Natural killer cell treated with Interleukin-12 subunit alpha and Interleukin-12 subunit beta and Interleukin-15 and Interleukin-18, amount 100 ng/mL, for 72 hours (primary cell): ENCODE data around the gene MRPL1. TPM values are rescaled to one million over a fixed set of nuclear protein-coding genes. Genes with fewer than 3 reads are reported as not detected.

Source experiments
- ATAC-seq, 2 donors: fragments of 150-1000 bp; cut with Tn5 transposase in 1 of 2; sonication (Bioruptor Pico), chemical (Tn5 transposase) in 1 of 2; 2 replicates each; pipeline ENCODE4 v1.10.0; 2021
- DNase-seq: peaks from one replicate; pipeline ENCODE4 v3.0.0; 2022; ENCODE audit warnings: low spot score
- H3K27ac Mint-ChIP-seq, 2 donors: 1 replicate in 1 of 2; 2 replicates in 1 of 2; pipeline ENCODE4 v1.8.0; 2022; ENCODE audit warnings: mixed read lengths in 2 of 2, mild to moderate bottlenecking in 1 of 2, moderate library complexity in 1 of 2
- H3K27me3 Mint-ChIP-seq, 2 donors: 1 replicate in 1 of 2; 2 replicates in 1 of 2; pipeline ENCODE4 v1.8.0; 2022; ENCODE audit warnings: mixed read lengths in 2 of 2
- H3K36me3 Mint-ChIP-seq: one replicate; pipeline ENCODE4 v1.8.0; 2022; ENCODE audit warnings: mixed read lengths
- H3K4me1 Mint-ChIP-seq, 2 donors: 1 replicate in 1 of 2; 2 replicates in 1 of 2; pipeline ENCODE4 v1.8.0; 2022; ENCODE audit warnings: low read depth in 2 of 2, mixed read lengths in 2 of 2, mild to moderate bottlenecking in 1 of 2
- H3K4me3 Mint-ChIP-seq: one replicate; pipeline ENCODE4 v1.8.0; 2022; ENCODE audit warnings: mixed read lengths
- H3K9me3 Mint-ChIP-seq: 2 replicates; pipeline ENCODE4 v1.8.0; 2022; ENCODE audit warnings: mixed read lengths
- total RNA-seq, 2 donors: library from RNA; stranded (reverse); gene quantifications; one replicate each; pipeline ENCODE4 v1.2.3, GENCODE V29; 2022

Gene MRPL1
- total RNA-seq, 2 donors from 2014 or later, result 39.6 to 53.1 TPM

DNA sequence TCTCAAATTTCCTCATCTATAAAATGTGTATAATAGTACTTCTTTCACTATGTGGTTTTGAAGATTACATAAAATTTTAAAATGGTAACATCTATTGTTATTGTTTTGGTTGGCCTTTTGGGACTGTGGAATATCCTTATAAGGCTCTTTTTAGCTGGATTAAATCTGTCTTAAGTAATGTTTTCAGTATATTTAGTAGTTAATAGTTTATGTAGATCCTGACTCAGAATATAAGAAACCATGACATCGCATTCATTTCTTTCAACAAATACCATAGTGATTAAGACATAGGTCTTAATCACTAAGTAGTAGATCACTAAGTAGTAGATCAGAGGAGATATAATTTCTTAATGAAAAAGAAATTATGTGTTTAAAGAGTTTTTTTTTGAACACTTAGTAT lies 48.5 kb downstream of the MRPL1 start:
- H3K4me3 Mint-ChIP-seq, result no peak overlapping the region
- DNase-seq, result no peak
- peaks cover 14% of the 10 kb centered on the region for H3K36me3 Mint-ChIP-seq
- H3K4me1 Mint-ChIP-seq, result no peaks in the 10 kb centered on the region
- H3K27ac Mint-ChIP-seq, result no peak overlapping the region
- H3K27me3 Mint-ChIP-seq, result no peaks in the 10 kb centered on the region
- ATAC-seq, result no peak
- H3K9me3 Mint-ChIP-seq, result no peaks in the 10 kb centered on the region

DNA sequence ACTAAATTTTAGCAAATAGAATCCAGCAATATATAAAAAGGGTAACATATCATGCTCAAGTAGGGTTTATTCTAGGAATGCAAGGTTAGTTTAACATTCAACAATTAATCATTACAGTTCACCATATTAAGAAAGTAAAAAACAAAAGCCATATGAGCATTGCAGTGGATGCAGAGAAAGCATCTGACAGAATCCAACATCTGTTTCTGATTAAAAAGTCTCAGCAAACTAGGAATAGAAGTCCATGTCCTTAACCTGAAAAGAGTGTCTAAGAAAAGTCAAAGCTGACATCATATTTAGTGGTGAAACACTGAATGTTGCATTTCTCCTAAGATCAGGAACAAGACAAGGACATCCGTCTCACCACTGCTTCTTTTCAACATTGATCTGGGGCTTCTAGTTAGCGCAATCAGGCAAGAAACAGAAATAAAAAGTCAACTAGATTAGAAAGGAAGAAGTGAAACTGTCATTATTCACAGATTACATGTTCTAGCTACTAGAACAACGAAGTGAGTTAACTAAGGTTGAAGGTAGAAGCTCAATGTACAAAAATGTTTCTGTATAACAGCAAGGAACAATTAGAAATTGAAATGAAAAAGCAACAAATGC lies 49.3 kb downstream of the MRPL1 start:
- peaks cover 14% of the 10 kb centered on the region for H3K36me3 Mint-ChIP-seq
- no peak for DNase-seq
- no peaks in the 10 kb centered on the region for H3K4me1 Mint-ChIP-seq
- H3K4me3 Mint-ChIP-seq, result no peak overlapping the region
- H3K27me3 Mint-ChIP-seq, result no peaks in the 10 kb centered on the region
- H3K27ac Mint-ChIP-seq, result no peak overlapping the region
- ATAC-seq, result no peak
- no peaks in the 10 kb centered on the region for H3K9me3 Mint-ChIP-seq

DNA sequence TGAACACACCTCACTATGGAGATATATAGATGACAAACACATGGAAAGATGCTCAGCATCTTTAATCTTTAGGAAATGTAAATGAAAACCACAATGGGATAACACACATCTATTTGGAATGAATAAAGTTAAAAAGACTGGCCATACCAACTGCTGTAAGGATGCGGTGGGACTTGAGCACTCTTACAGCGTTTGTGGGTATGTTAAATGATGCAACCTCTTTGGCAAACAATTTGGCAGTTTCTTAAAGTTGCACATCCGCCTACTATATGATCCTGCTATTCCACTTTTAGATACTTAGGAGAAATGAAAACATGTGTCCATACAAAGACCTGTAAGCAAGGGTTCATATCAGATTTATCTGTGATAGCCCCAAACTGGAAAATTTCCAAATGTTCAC lies 50.7 kb downstream of the MRPL1 start:
- no peaks in the 10 kb centered on the region for H3K9me3 Mint-ChIP-seq
- H3K27me3 Mint-ChIP-seq, result no peaks in the 10 kb centered on the region
- peaks cover 14% of the 10 kb centered on the region for H3K36me3 Mint-ChIP-seq
- no peak overlapping the region for H3K27ac Mint-ChIP-seq
- no peaks in the 10 kb centered on the region for H3K4me1 Mint-ChIP-seq
- H3K4me3 Mint-ChIP-seq, result no peak overlapping the region
- DNase-seq (no peak), ATAC-seq (no peak)

DNA sequence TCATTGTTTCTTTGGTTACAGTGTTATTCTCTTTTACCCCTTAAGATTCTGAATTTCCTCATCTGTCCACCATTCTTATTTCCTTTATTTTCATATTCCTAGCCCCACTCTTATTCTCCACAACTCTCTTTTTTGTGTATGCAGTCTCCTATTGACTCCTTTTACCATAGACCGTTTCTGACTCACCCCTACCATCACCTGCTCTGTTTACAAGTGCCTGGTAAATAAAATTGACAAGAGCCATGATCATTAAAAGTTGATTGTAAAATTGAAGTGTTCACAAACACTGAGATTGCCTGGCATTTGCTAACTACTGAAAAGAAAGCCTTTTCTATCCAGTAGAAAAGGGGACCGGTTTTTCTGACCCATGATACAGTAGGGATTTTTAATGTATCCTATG lies 54.4 kb downstream of the MRPL1 start:
- peaks cover 9% of the 10 kb centered on the region for H3K36me3 Mint-ChIP-seq
- no peaks in the 10 kb centered on the region for H3K27me3 Mint-ChIP-seq
- H3K27ac Mint-ChIP-seq, result no peak overlapping the region
- H3K9me3 Mint-ChIP-seq, result no peaks in the 10 kb centered on the region
- H3K4me1 Mint-ChIP-seq, result peaks cover 0 to 3% of the 10 kb centered on the region in 2 donors
- ATAC-seq (no peak), DNase-seq (no peak)
- H3K4me3 Mint-ChIP-seq, result no peak overlapping the region

DNA sequence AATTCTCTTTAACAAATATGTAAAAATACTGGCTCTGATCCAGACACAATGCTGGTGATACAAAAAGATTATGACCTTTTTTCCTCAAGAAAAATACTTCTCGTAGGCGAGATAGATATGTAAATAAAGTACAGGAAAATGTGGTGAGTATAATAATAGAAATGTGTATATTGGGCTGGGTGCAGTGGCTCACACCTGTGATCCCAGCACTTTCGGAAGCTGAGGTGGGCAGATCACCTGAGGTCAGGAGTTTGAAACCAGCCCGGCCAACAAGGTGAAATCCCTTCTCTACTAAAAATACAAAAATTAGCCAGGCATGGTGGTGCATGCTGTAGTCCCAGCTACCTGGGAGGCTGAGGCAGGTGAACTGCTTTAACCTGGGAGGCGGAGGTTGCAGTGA lies 55.0 kb downstream of the MRPL1 start:
- DNase-seq (no peak), ATAC-seq (no peak)
- Mint-ChIP-seq H3K36me3 (peaks cover 11% of the 10 kb centered on the region), H3K27ac (no peak overlapping the region), H3K4me1 (peaks cover 3 to 5% of the 10 kb centered on the region in 2 donors), H3K4me3 (no peak overlapping the region), H3K9me3 (no peaks in the 10 kb centered on the region), H3K27me3 (no peaks in the 10 kb centered on the region)

DNA sequence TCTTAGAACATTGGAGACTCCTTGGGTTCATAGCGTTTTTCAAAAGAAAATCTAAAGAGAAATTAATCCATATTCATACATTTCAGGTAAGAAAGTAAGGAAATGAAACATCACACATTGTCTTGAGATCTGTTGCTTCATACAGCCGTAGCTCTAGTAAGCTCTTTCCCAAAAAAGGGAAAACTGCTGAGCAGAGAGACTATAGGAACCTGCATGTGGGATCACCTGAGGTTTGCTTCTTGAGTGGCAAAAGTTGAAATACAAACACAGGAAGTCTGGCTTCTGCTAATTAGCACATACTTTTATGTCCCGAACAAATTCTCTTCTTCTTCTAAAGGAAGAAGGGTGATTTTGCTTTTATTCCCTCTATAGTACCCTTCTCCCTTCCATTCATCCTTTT lies 57.7 kb downstream of the MRPL1 start:
- H3K27me3 Mint-ChIP-seq, result no peaks in the 10 kb centered on the region
- no peaks in the 10 kb centered on the region for H3K9me3 Mint-ChIP-seq
- peaks cover 17% of the 10 kb centered on the region for H3K36me3 Mint-ChIP-seq
- H3K4me1 Mint-ChIP-seq, result peaks cover 3 to 6% of the 10 kb centered on the region in 2 donors
- no peak overlapping the region for H3K27ac Mint-ChIP-seq
- no peak overlapping the region for H3K4me3 Mint-ChIP-seq
- no peak for ATAC-seq
- DNase-seq, result no peak

DNA sequence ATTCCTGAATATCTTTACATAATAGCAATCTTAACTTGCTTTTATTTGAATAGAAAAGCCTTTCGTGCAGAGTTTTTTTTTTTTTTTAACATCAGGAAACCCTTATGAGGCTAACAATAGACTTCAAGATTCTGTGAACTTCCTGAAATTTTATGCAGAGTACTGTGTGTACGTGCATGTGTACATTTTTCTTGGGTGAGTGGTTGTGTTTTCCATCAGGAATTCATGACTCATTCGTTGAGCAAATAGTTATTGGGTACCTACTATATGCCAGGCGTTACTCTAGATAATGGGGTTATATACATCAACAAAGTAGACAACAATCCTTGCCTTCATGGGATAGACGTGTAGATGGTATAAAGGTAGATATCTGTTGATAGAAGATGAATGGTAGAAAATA lies 59.1 kb downstream of the MRPL1 start:
- ATAC-seq, result no peak
- H3K36me3 Mint-ChIP-seq, result peaks cover 29% of the 10 kb centered on the region
- no peak overlapping the region for H3K27ac Mint-ChIP-seq

DNA sequence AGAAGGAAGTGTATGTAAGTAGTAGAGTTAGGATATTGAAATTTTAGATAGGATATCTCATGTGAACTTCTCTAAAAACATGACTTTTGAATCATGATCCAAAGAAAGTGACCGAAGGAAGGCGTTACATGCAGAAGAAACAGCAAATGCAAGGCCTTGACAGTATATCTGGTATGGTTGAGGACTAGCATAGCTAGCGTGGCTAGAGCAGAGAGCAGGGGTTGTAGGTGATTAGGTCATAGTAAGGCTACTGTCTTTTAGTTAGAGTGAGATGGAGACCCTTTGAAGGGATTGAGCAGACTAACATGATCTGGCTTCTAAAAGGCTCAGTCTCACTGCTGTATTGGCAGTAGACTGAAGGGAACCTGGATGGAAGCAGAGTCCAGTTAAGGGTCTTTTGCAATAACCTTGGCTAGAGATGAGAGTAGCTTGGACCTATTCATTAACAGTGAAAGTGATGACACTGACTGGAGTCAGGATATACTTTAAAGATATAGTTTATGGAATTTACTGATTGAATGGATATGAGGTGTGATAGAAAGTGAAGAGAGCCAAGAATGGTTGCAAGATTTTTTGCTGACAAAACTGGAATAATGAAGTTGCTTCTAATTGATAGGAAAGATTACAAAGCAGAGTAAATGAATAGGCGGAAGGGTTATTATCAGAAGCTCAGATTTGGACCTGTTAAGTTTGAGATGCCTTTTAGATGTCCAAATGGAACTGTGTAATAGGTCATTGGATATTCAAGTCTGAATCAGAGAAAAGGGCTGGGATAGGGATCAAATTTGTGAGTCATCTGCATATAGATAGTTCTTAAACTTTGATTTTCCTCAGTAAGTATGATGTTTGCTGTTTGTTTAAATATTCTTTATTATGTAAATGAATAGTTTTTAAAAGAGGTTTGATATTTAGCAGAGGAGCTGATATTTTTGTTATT lies 59.8 kb downstream of the MRPL1 start:
- H3K4me3 Mint-ChIP-seq, result no peak overlapping the region
- DNase-seq (no peak), ATAC-seq (no peak)
- peaks cover 6% of the 10 kb centered on the region in 2 donors for H3K4me1 Mint-ChIP-seq
- H3K27me3 Mint-ChIP-seq, result no peaks in the 10 kb centered on the region
- no peaks in the 10 kb centered on the region for H3K9me3 Mint-ChIP-seq
- H3K36me3 Mint-ChIP-seq, result peaks cover 34% of the 10 kb centered on the region
- no peak overlapping the region for H3K27ac Mint-ChIP-seq

More for the DNA sequence above, 59.1 kb downstream of the MRPL1 start:
- DNase-seq, result no peak
- no peaks in the 10 kb centered on the region for H3K9me3 Mint-ChIP-seq
- H3K4me3 Mint-ChIP-seq, result no peak overlapping the region
- peaks cover 3 to 6% of the 10 kb centered on the region in 2 donors for H3K4me1 Mint-ChIP-seq
- H3K27me3 Mint-ChIP-seq, result no peaks in the 10 kb centered on the region

DNA sequence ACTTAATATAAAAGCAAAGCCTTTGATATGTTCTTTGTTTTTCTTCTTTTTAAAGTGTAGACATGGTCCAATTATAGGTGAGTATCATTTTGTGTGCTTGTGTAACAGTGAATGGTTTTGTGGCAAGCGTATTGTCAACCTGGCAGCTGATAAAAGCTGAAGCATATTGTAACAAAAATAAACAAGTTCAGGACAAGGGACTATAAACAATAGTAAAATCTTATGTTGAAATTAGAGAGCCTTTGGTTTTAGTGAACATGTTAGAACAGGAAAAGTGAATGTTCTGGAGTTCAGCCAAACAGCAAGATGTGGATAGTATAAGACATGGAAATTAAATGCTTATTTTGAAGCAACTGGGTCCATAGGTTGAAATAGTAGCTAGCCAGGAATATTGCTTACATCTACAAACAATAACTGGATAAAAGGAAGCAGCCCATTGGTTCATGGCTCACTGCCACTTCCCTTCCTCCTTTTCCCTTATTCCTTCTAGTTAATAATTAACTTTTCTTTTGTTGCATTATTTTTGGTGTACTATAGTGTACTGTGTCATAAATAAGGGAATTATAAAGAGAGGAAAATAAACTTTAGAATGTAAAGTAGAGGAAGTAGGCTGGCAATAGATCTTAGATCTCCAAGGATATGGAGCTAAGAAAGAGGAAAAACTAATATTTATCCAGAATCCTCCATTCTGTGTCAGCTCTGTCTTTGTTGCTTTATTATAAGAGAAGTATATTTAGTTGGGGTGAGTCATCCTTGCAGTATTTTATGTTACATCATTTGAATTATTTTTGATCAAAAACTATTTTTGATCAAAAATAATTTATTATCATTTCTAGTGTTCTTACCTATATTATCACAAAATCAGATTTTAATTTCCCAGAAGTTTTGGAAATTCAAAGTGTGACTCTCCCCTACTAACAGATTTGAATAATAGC lies 65.6 kb downstream of the MRPL1 start:
- Mint-ChIP-seq H3K36me3 (peaks cover 29% of the 10 kb centered on the region), H3K4me3 (no peak overlapping the region), H3K4me1 (peaks cover 0 to 3% of the 10 kb centered on the region in 2 donors), H3K9me3 (no peaks in the 10 kb centered on the region), H3K27ac (no peak overlapping the region), H3K27me3 (no peaks in the 10 kb centered on the region)
- DNase-seq (no peak), ATAC-seq (no peak)

DNA sequence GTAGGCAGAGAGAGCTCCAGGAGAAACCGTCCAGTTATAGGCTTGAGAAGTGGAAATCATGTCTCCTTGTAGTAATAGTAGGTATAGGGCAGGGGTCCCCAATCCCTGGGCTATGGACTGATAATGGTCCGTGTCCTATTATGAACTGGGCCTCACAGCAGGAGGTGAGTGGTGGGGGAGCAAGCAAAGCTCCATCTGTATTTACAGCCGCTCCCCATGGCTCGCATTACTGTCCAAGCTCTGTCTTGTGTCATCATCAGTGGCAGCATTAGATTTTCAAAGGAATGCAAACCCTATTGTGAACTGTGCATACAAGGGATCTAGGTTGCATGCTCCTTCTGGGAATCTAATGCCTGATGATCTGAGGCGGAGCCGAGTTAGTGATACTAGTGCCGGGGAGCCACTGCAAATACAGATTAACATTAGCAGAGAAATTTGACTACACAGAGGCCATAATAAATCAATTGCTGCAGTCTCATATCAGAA lies 67.6 kb downstream of the MRPL1 start:
- Mint-ChIP-seq H3K36me3 (peaks cover 22% of the 10 kb centered on the region), H3K27ac (no peak overlapping the region), H3K4me3 (no peak overlapping the region), H3K9me3 (no peaks in the 10 kb centered on the region), H3K27me3 (no peaks in the 10 kb centered on the region), H3K4me1 (peaks cover 0 to 3% of the 10 kb centered on the region in 2 donors)
- ATAC-seq, result no peak
- DNase-seq, result no peak

DNA sequence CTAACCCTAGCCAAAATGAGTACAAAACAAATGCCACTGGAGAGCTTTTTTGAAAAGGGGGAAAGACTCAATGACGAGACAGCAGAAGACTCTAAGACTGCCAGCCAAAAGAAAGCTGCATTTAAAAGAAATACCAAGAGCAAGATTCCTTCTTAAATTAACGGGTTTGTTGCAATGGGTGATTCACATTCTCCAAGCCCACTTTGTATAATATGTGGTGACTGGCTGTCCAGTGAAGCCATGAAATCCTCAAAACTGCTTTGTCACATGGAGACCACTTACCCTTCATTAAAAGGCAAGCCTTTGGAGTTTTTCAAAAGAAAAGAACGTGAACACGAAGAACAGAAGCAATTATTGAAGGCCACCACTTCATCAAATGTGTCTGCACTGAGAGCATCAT lies 68.2 kb downstream of the MRPL1 start:
- Mint-ChIP-seq H3K4me3 (no peak overlapping the region), H3K27ac (no peak overlapping the region), H3K27me3 (no peaks in the 10 kb centered on the region), H3K9me3 (no peaks in the 10 kb centered on the region), H3K36me3 (peaks cover 17% of the 10 kb centered on the region), H3K4me1 (peaks cover 0 to 3% of the 10 kb centered on the region in 2 donors)
- DNase-seq, result no peak
- ATAC-seq, result no peak

DNA sequence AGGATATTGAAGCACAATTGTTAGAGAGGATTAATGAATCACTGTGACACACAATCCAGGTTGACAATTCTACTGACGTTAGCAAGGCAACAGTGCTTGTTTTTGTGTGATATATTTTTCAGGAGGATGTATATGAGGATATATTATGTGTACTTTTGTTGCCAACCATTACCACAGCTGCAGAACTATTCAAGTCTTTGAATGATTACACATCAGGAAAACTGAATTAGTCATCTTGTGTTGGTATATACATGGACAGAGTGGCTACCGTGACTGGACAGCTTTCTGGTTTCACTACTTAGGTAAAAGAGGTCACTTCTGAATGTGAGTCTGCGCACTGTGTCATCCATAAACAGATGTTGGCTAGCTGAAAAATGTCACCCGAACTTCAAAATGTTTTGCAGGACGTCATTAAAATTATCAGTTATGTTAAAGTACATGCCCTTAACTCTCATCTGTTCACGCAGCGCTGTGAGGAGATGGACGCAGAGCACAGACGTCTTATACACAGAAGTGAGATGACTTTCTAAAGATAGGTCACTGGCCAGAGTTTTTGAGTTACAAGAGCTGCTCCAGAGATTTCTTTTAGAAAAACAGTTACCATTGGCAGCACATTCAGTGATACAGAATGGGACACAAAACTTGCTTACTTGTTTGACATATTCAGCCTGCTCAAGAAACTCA lies 69.0 kb downstream of the MRPL1 start:
- ATAC-seq, result no peak
- peaks cover 0 to 3% of the 10 kb centered on the region in 2 donors for H3K4me1 Mint-ChIP-seq
- peaks cover 11% of the 10 kb centered on the region for H3K36me3 Mint-ChIP-seq
- no peak for DNase-seq
- no peak overlapping the region for H3K4me3 Mint-ChIP-seq
- no peaks in the 10 kb centered on the region for H3K27me3 Mint-ChIP-seq
- H3K27ac Mint-ChIP-seq, result no peak overlapping the region
- no peaks in the 10 kb centered on the region for H3K9me3 Mint-ChIP-seq

DNA sequence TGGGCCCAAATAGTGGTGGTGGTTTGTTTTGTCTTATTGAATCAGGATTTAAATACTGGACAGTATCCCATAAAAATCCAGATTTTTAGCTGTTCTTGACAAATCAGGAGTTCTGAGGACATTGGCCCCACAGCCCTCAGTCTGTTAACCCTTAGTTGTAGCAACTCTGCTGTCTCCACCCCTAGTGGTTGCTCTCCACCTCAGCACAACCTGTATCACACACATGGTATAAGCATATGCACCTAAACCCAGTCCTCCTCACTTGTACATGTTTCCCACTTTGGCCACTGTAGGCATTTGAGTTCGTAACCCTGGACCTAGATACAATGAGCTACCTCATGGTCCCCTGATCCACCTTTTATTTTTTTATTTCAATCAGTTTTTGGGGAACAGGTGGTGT lies 75.9 kb downstream of the MRPL1 start:
- ATAC-seq (no peak), DNase-seq (no peak)
- peaks cover 7 to 19% of the 10 kb centered on the region in 2 donors for H3K4me1 Mint-ChIP-seq
- H3K36me3 Mint-ChIP-seq, result peaks cover 34% of the 10 kb centered on the region
- H3K9me3 Mint-ChIP-seq, result peaks cover 6% of the 10 kb centered on the region
- no peak overlapping the region for H3K4me3 Mint-ChIP-seq
- H3K27ac Mint-ChIP-seq, result no peak overlapping the region
- H3K27me3 Mint-ChIP-seq, result no peaks in the 10 kb centered on the region
